ENCODE measurements around the gene HIBADH. TPM values are rescaled to one million over a fixed set of nuclear protein-coding genes. Genes with fewer than 3 reads are reported as not detected.

The HIBADH gene
- total RNA-seq, 4 donors from 2014 or later: 49.3 to 70.9 (median 58.9) TPM

- peaks cover 0 to 35% of the 10 kb centered on the region in 2 donors for H3K36me3 ChIP-seq
- peaks cover 0 to 8% (median 0%) of the 10 kb centered on the region in 3 donors for H3K4me1 ChIP-seq
- no peaks in the 10 kb centered on the region for H3K9me3 ChIP-seq
- no peaks in the 10 kb centered on the region for H3K27me3 ChIP-seq
- no peak for TF ChIP-seq POLR2AphosphoS5 (IDR thresholded peaks at IDR 0.05)
- TF ChIP-seq EP300 (IDR thresholded peaks at IDR 0.05): no peak
- TF ChIP-seq CTCF (IDR thresholded peaks at IDR 0.05): no peak
- TF ChIP-seq POLR2A (IDR thresholded peaks at IDR 0.05): no peak
- 88 to 96% methylated on average over 2 of the region's 2 CpGs for WGBS, 2 donors (ENCODE audit: low coverage in 1 of 2)
- ATAC-seq: no peak
- H3K27ac ChIP-seq: no peak overlapping the region
- H3K4me3 ChIP-seq: no peak overlapping the region
Measured at GRCh38 chr7:27522566-27522965, 140.1 kb downstream of the HIBADH start.

GRCh38 chr7:27520815-27521790, 141.6 kb downstream of the HIBADH start:
- Histone ChIP-seq H3K4me1 (peaks cover 0 to 8% (median 0%) of the 10 kb centered on the region in 3 donors), H3K27me3 (no peaks in the 10 kb centered on the region), H3K4me3 (no peak overlapping the region), H3K27ac (no peak overlapping the region), H3K9me3 (no peaks in the 10 kb centered on the region), H3K36me3 (peaks cover 0 to 24% of the 10 kb centered on the region in 2 donors)
- ATAC-seq: no peak
- 75 to 78% methylated on average over 12 to 17 of the region's 17 CpGs for WGBS, 2 donors (ENCODE audit: low coverage in 1 of 2)
- no peak for TF ChIP-seq POLR2A (IDR thresholded peaks at IDR 0.05)
- TF ChIP-seq POLR2AphosphoS5 (IDR thresholded peaks at IDR 0.05): no peak
- TF ChIP-seq CTCF (IDR thresholded peaks at IDR 0.05): no peak
- TF ChIP-seq EP300 (IDR thresholded peaks at IDR 0.05): no peak

- no peak for TF ChIP-seq POLR2A (IDR thresholded peaks at IDR 0.05)
- Histone ChIP-seq H3K9me3 (no peaks in the 10 kb centered on the region), H3K4me1 (peaks cover 0 to 8% (median 0%) of the 10 kb centered on the region in 3 donors), H3K4me3 (no peak overlapping the region), H3K27ac (no peak overlapping the region), H3K36me3 (peaks cover 0 to 13% of the 10 kb centered on the region in 2 donors), H3K27me3 (no peaks in the 10 kb centered on the region)
- WGBS, 2 donors (ENCODE audit: low coverage in 1 of 2): 85 to 95% methylated on average over 5 to 7 of the region's 9 CpGs
- no peak for ATAC-seq
Measured at GRCh38 chr7:27519793-27520469, 142.8 kb downstream of the HIBADH start.

- Histone ChIP-seq H3K9me3 (no peaks in the 10 kb centered on the region), H3K27ac (no peak overlapping the region), H3K27me3 (no peaks in the 10 kb centered on the region), H3K4me1 (peaks cover 0 to 8% (median 0%) of the 10 kb centered on the region in 3 donors), H3K4me3 (no peak overlapping the region), H3K36me3 (peaks cover 0 to under 1% of the 10 kb centered on the region in 2 donors)
- no peak for TF ChIP-seq EP300 (IDR thresholded peaks at IDR 0.05)
- TF ChIP-seq POLR2A (IDR thresholded peaks at IDR 0.05): no peak
- ATAC-seq: no peak
- 56 to 78% methylated on average over 4 of the region's 4 CpGs for WGBS, 2 donors (ENCODE audit: low coverage in 1 of 2)
Measured at GRCh38 chr7:27518561-27519350, 143.9 kb downstream of the HIBADH start.

GRCh38 chr7:27516421-27516820, 146.3 kb downstream of the HIBADH start:
- TF ChIP-seq POLR2A (IDR thresholded peaks at IDR 0.05): no peak
- no peak for TF ChIP-seq CTCF (IDR thresholded peaks at IDR 0.05)
- TF ChIP-seq POLR2AphosphoS5 (IDR thresholded peaks at IDR 0.05): no peak
- no peak for TF ChIP-seq EP300 (IDR thresholded peaks at IDR 0.05)
- no peaks in the 10 kb centered on the region for H3K9me3 ChIP-seq

More at GRCh38 chr7:27516421-27516820, 146.3 kb downstream of the HIBADH start:
- Histone ChIP-seq H3K27me3 (no peaks in the 10 kb centered on the region), H3K27ac (no peak overlapping the region), H3K4me1 (peaks cover 0 to 8% (median 0%) of the 10 kb centered on the region in 3 donors), H3K4me3 (no peak overlapping the region), H3K36me3 (no peaks in the 10 kb centered on the region)
- ATAC-seq: no peak
